GM23338 (cell line): ENCODE results near the gene NET1.

Experiments used
- EZH2 ChIP-seq: fragments of 200-600 bp; sonication (generic); IDR thresholded peaks from one replicate; pipeline ENCODE4 v1.8.0; 2017; ENCODE audit warnings: antibody characterized with exemption, mild to moderate bottlenecking, low read depth; ENCODE audit not compliant: unreplicated experiment
- EZH2phosphoT487 ChIP-seq: fragments of 200-600 bp; sonication (generic); IDR thresholded peaks from one replicate; pipeline ENCODE4 v1.8.1; 2018; ENCODE audit warnings: antibody characterized with exemption; ENCODE audit not compliant: unreplicated experiment
- JUNB ChIP-seq: IDR thresholded peaks from one replicate; pipeline ENCODE4 v1.6.1; 2016; ENCODE audit warnings: antibody characterized with exemption; ENCODE audit not compliant: unreplicated experiment
- POLR2AphosphoS5 ChIP-seq: IDR thresholded peaks from 2 replicates; pipeline ENCODE4 v1.6.1; 2016; ENCODE audit warnings: antibody characterized with exemption, low read depth
- REST ChIP-seq: IDR thresholded peaks from one replicate; pipeline ENCODE4 v1.6.1; 2018; ENCODE audit warnings: antibody characterized with exemption; ENCODE audit not compliant: unreplicated experiment
- TF ChIP-seq, protein P1 (sequence below), 2 experiments: fragments of 200-600 bp in 1 of 2; sonication (generic) in 1 of 2; conservative IDR thresholded peaks; 2 replicates each; pipeline versions ENCODE4 v1.5.1 to v1.6.1; 2016 to 2017; ENCODE audit warnings: antibody characterized with exemption in 2 of 2, low read depth in 2 of 2, mild to moderate bottlenecking in 2 of 2, moderate library complexity in 1 of 2

- TF ChIP-seq EZH2 (no peak), POLR2AphosphoS5 (no peak), JUNB (no peak), EZH2phosphoT487 (no peak), REST (no peak)
- TF ChIP-seq, protein P1, sequence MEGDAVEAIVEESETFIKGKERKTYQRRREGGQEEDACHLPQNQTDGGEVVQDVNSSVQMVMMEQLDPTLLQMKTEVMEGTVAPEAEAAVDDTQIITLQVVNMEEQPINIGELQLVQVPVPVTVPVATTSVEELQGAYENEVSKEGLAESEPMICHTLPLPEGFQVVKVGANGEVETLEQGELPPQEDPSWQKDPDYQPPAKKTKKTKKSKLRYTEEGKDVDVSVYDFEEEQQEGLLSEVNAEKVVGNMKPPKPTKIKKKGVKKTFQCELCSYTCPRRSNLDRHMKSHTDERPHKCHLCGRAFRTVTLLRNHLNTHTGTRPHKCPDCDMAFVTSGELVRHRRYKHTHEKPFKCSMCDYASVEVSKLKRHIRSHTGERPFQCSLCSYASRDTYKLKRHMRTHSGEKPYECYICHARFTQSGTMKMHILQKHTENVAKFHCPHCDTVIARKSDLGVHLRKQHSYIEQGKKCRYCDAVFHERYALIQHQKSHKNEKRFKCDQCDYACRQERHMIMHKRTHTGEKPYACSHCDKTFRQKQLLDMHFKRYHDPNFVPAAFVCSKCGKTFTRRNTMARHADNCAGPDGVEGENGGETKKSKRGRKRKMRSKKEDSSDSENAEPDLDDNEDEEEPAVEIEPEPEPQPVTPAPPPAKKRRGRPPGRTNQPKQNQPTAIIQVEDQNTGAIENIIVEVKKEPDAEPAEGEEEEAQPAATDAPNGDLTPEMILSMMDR (conservative IDR thresholded peaks at IDR 0.05; ENCODE audit: low read depth in 2 of 2) = no peak
Measured at GRCh38 chr10:5491477-5491876, 79.1 kb downstream of the NET1 start.
